Peyer's patch (tissue), 4 donors: ENCODE results near the gene SLC22A7. TPM values are rescaled to one million over a fixed set of nuclear protein-coding genes. Genes with fewer than 3 reads are reported as not detected.
A peak's percentile ranks its signal among the peaks of the same experiment; 100 is the strongest.

Experiments used
- DNase-seq, 3 donors: peaks; one replicate each; pipeline ENCODE4 v3.0.0-alpha.2; 2017 to 2019
- H3K27ac ChIP-seq, 4 donors: fragments of 200-600 bp; sonication (generic); one replicate each; pipeline ENCODE4 v1.5.1; 2016 to 2019
- H3K27me3 ChIP-seq, 2 donors: fragments of 200-600 bp; sonication (generic); one replicate each; pipeline ENCODE4 v1.5.1; 2019
- H3K36me3 ChIP-seq, 3 donors: fragments of 200-600 bp; sonication (generic); one replicate each; pipeline ENCODE4 v1.5.1; 2016 to 2019
- H3K4me1 ChIP-seq, 4 donors: fragments of 200-600 bp; sonication (generic); one replicate each; pipeline ENCODE4 v1.5.1; 2016 to 2019
- H3K4me3 ChIP-seq, 4 donors: fragments of 200-600 bp; sonication (generic); 1 replicate in 3 of 4; 2 replicates in 1 of 4; pipeline ENCODE4 v1.5.1; 2016 to 2019; ENCODE audit warnings: mild to moderate bottlenecking in 1 of 4
- H3K9me3 ChIP-seq, 4 donors: fragments of 200-600 bp; sonication (generic); one replicate each; pipeline ENCODE4 v1.5.1; 2016 to 2019; ENCODE audit warnings: mild to moderate bottlenecking in 1 of 4
- POLR2A ChIP-seq, 2 donors: fragments of 450-650 bp; IDR thresholded peaks; one replicate each; pipeline ENCODE4 v1.5.1; 2017; ENCODE audit warnings: antibody characterized with exemption in 2 of 2, mild to moderate bottlenecking in 2 of 2, moderate library complexity in 2 of 2
- total RNA-seq, 4 donors: library from RNA; depleted of rRNA; stranded (reverse); fragments of >200 nt; gene quantifications; one replicate each; pipeline ENCODE4 v1.1.0, GENCODE V29; 2016
- TF ChIP-seq, protein P1 (sequence below), 6 experiments: fragments of 450-650 bp in 4 of 6; fragments of 200-600 bp in 2 of 6; sonication (generic) in 1 of 6; IDR thresholded peaks; one replicate each; pipeline ENCODE4 v1.5.1; 2017 to 2019; ENCODE audit warnings: antibody characterized with exemption in 6 of 6, mild to moderate bottlenecking in 3 of 6, moderate library complexity in 1 of 6

The SLC22A7 gene
- total RNA-seq, 4 donors from 2014 or later = 0.80 TPM; not detected in 3

DNA sequence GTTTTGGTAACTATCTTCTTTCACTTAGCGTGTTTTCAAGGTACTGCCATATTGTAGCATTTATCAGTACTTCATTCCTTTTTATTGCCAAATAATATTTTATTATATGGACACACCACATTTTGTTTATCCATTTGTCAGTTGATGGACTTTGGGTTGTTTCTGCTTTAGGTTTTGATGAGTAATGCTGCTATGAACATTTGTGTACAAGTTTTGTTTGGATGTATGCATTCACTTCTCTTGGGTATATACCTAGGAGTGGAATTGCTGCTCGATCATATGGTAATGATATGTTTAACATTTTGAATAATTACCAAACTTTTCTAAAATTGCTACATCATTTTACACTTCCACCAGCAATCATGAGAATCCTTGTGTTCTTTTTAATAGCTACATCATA lies 6.4 kb upstream of the SLC22A7 start:
- no peak for DNase-seq
- Histone ChIP-seq H3K9me3 (no peaks in the 10 kb centered on the region), H3K36me3 (no peaks in the 10 kb centered on the region), H3K4me3 (no peak overlapping the region), H3K27me3 (no peaks in the 10 kb centered on the region), H3K27ac (peak overlapping the region in 1 of 4 donors; percentile 72), H3K4me1 (peaks cover 0 to 22% (median 0%) of the 10 kb centered on the region in 4 donors)
- TF ChIP-seq, protein P1, sequence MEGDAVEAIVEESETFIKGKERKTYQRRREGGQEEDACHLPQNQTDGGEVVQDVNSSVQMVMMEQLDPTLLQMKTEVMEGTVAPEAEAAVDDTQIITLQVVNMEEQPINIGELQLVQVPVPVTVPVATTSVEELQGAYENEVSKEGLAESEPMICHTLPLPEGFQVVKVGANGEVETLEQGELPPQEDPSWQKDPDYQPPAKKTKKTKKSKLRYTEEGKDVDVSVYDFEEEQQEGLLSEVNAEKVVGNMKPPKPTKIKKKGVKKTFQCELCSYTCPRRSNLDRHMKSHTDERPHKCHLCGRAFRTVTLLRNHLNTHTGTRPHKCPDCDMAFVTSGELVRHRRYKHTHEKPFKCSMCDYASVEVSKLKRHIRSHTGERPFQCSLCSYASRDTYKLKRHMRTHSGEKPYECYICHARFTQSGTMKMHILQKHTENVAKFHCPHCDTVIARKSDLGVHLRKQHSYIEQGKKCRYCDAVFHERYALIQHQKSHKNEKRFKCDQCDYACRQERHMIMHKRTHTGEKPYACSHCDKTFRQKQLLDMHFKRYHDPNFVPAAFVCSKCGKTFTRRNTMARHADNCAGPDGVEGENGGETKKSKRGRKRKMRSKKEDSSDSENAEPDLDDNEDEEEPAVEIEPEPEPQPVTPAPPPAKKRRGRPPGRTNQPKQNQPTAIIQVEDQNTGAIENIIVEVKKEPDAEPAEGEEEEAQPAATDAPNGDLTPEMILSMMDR (IDR thresholded peaks at IDR 0.05) = no peak

DNA sequence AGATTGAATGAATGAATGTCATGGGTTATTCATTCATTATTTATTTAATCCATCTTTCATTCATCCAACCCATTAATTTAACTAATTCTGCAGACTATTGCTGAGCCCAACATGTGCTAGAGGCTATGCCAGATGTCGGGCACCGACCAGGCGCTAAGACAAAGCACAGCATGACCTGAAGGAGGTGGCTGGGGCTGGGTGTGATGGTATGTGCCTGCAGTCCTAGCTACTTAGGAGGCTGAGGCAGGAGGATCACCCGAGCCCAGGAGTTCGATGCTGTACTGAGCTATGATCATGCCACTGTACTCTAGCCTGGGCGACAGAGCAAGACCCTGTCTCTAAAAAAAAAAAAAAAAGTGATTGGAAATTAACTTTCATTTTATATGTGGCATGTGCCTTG lies 5.7 kb upstream of the SLC22A7 start:
- Histone ChIP-seq H3K4me1 (peaks cover 0 to 16% (median 0%) of the 10 kb centered on the region in 4 donors), H3K36me3 (no peaks in the 10 kb centered on the region), H3K4me3 (no peak overlapping the region), H3K27me3 (no peaks in the 10 kb centered on the region), H3K9me3 (no peaks in the 10 kb centered on the region), H3K27ac (no peak overlapping the region)
- DNase-seq = peak in 1 of 3 donors; percentile 25
- no peak for TF ChIP-seq POLR2A (IDR thresholded peaks at IDR 0.05)
- TF ChIP-seq, protein P1 (IDR thresholded peaks at IDR 0.05) = no peak

DNA sequence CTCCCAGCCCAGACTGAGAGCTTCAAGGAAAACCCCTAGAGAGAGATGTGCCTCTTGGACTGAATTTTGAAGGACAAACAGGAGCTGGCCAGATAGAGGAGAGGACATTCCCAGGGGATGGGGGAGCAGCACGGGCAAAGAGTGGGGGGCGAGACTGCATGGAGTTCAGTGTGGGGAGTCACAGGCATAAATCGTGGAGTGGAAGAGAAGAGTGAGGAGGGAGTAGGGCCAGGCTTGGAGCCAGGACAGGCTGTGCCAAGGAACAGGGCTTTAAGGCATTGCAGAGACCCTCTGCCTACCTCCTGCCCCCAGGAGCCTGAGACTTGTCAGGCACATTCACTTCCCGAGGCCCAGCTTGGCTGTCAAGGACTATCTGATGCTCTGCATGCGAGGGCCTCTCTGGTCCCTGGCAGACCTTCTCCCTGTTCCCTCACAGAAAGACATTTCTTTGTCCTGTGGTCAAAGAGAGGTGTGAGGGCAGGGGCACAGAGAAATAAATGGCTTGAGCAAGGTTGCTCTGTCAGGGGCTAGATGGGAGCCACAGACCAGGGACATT lies 5.2 kb upstream of the SLC22A7 start:
- TF ChIP-seq, protein P1 (IDR thresholded peaks at IDR 0.05) = no peak
- H3K4me3 ChIP-seq = no peak overlapping the region

DNA sequence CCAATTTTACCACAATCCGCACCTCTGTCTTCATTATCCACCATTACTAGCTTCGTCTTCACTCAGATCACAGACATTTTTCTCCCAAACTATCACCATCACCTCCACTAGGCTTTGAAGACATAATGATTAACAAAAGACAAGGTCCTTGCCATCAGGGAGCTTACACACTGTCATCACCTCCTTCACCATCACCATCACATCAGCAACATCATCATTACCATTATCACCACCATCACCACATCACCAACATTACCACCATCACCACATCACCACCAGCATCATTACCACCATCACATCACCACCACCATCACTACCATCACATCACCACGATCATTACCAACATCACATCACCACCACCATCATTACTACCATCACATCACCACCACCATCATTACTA lies 4.4 kb upstream of the SLC22A7 start:
- Histone ChIP-seq H3K27ac (no peak overlapping the region), H3K4me3 (no peak overlapping the region), H3K27me3 (no peaks in the 10 kb centered on the region), H3K4me1 (peaks cover 0 to 7% (median 0%) of the 10 kb centered on the region in 4 donors), H3K36me3 (no peaks in the 10 kb centered on the region), H3K9me3 (no peaks in the 10 kb centered on the region)
- TF ChIP-seq, protein P1 (IDR thresholded peaks at IDR 0.05) = no peak
- no peak for DNase-seq

More for the DNA sequence above, 5.2 kb upstream of the SLC22A7 start:
- Histone ChIP-seq H3K27me3 (no peaks in the 10 kb centered on the region), H3K27ac (no peak overlapping the region), H3K9me3 (no peaks in the 10 kb centered on the region), H3K36me3 (no peaks in the 10 kb centered on the region), H3K4me1 (peaks cover 0 to 11% (median 0%) of the 10 kb centered on the region in 4 donors)
- DNase-seq = peak in 1 of 3 donors; percentile 21

DNA sequence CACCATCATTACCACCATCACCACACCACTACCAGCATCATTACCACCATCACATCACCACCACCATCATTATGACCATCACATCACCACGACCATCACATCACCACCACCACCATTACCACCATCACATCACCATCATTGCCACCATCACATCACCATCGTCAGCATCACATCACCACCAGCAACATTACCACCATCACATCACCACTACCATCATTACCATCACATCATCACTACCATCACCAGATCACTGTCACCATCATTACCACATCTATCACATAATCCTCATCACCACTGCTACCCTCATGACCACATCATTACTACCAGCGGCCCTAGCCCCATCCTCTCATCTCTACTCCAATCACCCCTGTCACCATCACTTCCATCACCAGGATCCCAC lies 3.5 kb upstream of the SLC22A7 start:
- Histone ChIP-seq H3K4me3 (no peak overlapping the region), H3K9me3 (no peaks in the 10 kb centered on the region), H3K4me1 (peaks cover 0 to 7% (median 0%) of the 10 kb centered on the region in 4 donors), H3K27ac (no peak overlapping the region), H3K27me3 (no peaks in the 10 kb centered on the region), H3K36me3 (no peaks in the 10 kb centered on the region)
- no peak for DNase-seq
- TF ChIP-seq, protein P1 (IDR thresholded peaks at IDR 0.05) = no peak
- TF ChIP-seq POLR2A (IDR thresholded peaks at IDR 0.05) = no peak

DNA sequence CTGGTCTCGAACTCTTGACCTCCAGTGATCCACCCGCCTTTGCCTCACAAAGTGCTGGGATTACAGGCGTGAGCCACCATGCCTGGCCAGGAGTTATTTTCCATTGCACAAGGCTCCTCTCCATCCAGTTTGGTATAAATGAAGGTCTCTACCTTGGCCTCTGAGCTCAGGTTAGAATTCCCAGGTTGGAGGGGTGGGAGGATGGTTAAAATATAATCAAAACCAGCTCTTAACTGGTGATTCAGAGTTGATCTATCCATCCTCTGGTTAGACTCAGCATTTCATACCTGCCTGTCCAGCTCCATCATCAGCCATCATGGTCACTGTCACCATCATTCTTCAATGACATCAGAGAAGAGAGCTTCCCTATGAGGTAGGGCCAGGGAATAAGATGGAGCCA lies 2.6 kb upstream of the SLC22A7 start:
- H3K27me3 ChIP-seq = no peaks in the 10 kb centered on the region
- TF ChIP-seq POLR2A (IDR thresholded peaks at IDR 0.05) = no peak
- TF ChIP-seq, protein P1 (IDR thresholded peaks at IDR 0.05) = no peak
- H3K36me3 ChIP-seq = no peaks in the 10 kb centered on the region
- no peak for DNase-seq
- peaks cover 0 to 7% (median 0%) of the 10 kb centered on the region in 4 donors for H3K4me1 ChIP-seq
- no peaks in the 10 kb centered on the region for H3K9me3 ChIP-seq
- H3K27ac ChIP-seq = no peak overlapping the region
- no peak overlapping the region for H3K4me3 ChIP-seq
